Measurements from ENCODE around the gene PHLPP1.

- TF ChIP-seq, protein P1, sequence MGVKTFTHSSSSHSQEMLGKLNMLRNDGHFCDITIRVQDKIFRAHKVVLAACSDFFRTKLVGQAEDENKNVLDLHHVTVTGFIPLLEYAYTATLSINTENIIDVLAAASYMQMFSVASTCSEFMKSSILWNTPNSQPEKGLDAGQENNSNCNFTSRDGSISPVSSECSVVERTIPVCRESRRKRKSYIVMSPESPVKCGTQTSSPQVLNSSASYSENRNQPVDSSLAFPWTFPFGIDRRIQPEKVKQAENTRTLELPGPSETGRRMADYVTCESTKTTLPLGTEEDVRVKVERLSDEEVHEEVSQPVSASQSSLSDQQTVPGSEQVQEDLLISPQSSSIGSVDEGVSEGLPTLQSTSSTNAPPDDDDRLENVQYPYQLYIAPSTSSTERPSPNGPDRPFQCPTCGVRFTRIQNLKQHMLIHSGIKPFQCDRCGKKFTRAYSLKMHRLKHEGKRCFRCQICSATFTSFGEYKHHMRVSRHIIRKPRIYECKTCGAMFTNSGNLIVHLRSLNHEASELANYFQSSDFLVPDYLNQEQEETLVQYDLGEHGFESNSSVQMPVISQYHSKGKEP (CRISPR knock-in tag; IDR thresholded peaks at IDR 0.05), result no peak
- no peak for TF ChIP-seq MYC (CRISPR knock-in tag; IDR thresholded peaks at IDR 0.05; ENCODE audit: borderline replicate concordance)
- no peak for TF ChIP-seq PTBP1 (IDR thresholded peaks at IDR 0.05; ENCODE audit: low read depth, low read length, poor library complexity, severe bottlenecking)
- TF ChIP-seq NFYC (CRISPR knock-in tag; IDR thresholded peaks at IDR 0.05), result no peak
- no peak for TF ChIP-seq CBFB (CRISPR knock-in tag; IDR thresholded peaks at IDR 0.05)
Observed at GRCh38 chr18:62755454-62755853, 40.1 kb downstream of the PHLPP1 start.
